Activated CD4-positive, alpha-beta T cell treated with anti-CD3 and anti-CD28 coated beads, Interleukin-2, amount 50 U/mL, for 24 hours (primary cell): ENCODE data around the gene SEMA4B.

Source experiments
- DNase-seq, 2 donors: peaks; one replicate each; pipeline ENCODE4 v3.0.0-alpha.2; 2020; ENCODE audit warnings: low read depth in 1 of 2, low spot score in 1 of 2

Gene SEMA4B

GRCh38 chr15:90205050-90205848, 4.1 kb downstream of the SEMA4B start:
- DNase-seq, result no peak

DNA sequence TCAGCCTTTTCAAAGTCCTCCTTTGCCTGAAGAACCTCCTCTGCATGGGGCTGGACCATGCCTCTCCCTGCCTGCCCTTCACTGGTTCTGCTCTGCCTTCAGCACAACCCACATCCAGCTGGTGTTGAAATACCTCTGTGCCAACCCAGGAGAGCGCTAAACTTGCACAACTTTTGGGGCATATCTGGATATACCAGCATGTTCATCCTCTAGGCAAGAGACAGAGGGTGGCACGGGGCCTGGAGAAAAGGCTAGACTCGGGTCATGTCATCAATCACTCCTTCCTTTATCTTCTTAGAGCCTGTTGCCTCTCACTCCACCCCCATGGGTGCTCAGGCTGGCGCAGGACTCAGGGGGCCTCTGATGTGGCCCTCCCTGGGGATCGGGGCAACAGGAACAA, 4.8 kb downstream of the SEMA4B start:
- no peak for DNase-seq

- no peak for DNase-seq
Observed at GRCh38 chr15:90207252-90207651, 6.1 kb downstream of the SEMA4B start.

- no peak for DNase-seq
Observed at GRCh38 chr15:90208356-90208755, 7.2 kb downstream of the SEMA4B start.

GRCh38 chr15:90209591-90209990, 8.5 kb downstream of the SEMA4B start:
- DNase-seq, result no peak

GRCh38 chr15:90210593-90210992, 9.5 kb downstream of the SEMA4B start:
- no peak for DNase-seq

DNA sequence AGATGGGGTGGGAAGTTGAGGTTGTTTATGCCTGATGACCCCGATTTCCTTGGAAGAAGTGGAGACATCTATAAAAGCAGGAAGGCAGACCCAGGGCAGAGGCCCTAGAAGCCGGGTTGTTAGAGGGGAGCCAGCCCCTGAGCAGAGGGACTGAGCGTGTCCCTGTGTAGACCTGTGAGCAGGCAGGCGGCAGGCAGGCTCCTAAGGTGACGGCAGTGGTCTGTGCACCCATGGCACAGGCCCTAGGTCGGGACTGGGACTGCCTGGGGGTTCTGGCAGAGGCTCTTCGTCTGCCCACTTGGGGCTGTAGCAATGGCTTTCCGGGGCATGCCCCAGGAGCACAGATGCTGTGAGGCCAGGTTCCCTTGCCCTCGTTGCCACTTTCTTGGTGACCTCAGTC, 9.9 kb downstream of the SEMA4B start:
- DNase-seq, result no peak

- no peak for DNase-seq
Observed at GRCh38 chr15:90211440-90212143, 10.5 kb downstream of the SEMA4B start.

DNA sequence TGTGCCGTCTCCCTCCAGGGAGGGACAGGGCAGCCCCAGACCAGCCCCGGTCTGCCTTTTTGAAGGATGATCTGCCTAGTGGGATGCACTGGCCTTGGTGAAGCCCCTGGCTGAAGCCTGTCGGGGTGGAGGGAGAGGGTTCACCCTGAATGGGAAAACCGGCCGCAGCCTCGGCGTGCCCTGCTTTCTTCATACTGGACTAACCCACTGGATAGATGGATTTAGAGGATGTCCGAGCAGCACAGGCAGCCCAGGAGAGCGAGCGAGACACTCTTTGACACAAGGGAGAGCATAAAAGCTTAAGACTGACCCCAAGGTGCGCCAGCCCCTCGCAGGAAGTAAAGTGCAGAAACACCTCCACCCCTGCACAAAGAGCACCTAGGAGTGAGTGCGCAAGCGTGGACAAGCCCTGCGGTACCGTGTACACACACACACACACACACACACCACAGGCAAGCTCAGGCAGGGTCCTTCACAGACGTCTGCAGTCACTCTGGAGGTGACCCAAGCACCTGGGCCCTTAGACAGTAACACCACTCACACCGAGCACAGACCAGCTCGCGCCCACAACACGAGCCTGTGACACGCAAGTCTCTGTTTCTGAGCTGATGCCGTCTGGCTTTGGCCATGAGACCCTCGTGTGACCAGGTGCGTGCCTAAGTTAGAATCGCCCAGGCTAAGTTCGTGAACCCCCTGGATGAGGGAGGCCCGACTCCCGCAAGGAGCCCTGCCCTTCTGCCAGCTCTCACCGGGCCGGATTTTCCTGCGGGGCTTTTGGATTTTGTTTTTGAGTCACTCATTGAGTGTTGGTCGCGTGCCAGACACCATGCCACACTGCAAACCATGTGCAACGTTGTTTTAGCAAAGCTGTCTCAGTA, 11.3 kb downstream of the SEMA4B start:
- DNase-seq, result no peak

DNA sequence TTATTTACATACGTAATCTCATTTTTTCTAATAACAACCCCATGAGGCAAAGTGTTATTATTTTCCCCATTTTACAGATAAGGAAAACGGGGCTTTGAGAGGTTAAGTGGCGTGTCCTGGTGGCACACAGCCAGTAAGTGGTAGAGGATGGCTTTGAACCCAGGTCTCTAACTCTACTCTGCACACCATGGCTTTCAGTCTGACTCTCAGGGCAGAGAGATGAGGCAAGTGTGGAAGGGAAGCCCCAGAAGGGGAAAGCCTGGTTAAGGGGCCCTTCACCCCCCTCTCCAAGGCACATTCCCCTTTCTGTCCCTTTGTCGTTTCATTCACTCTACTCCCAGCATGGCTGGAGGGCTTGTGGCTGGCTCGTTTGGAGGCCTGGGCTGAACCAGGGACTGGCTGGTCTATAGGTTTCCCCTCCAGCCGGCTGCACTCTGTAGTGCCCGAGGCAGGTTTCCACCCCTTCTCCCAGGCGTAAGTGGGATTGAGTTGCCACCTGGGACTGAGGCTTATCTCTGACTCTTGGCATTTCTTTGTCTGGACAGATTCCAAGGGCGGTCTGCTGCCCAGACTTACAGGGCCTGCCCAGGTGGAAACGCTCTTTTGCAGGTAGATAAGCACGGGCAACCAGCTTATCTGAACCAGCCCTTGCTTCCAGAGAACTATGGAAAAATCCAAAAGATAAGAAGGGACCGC, 12.1 kb downstream of the SEMA4B start:
- no peak for DNase-seq

- DNase-seq, result no peak
Observed at GRCh38 chr15:90213818-90214204, 12.7 kb downstream of the SEMA4B start.

GRCh38 chr15:90214553-90215196, 13.5 kb downstream of the SEMA4B start:
- DNase-seq, result no peak

DNA sequence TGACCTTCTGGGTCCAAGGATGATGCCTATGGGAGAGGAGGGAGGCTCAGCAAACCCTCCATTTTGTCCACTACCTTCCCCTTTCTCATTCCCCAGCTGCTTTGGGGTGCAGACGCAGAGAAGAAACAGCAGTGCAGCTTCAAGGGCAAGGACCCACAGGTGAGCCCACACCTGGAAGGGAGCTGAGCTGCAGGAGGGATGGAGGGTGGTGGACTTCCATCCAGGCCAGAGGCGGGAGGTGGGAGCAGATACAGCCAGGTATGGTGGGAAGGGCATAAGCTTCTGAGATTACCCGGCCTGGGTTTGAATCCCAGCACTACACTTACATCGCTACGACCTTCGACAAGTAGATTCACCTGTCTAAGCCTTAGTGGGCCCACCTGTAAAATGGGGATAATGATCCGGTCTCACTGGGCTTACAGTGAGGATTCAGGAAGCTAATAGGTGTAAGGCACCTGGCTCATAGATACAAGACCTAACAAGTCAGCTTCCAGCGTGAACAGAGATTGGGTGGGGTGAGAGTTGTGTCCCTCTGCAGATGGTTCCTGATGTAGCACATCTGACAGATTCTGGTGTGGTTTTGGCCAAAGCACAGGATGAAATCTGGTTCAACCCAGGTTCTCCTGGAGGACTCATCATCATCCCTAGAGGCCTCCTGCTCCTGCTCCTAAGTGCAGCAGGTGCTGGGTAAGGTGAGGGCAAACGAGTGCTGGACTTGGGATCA, 16.7 kb downstream of the SEMA4B start:
- no peak for DNase-seq

DNA sequence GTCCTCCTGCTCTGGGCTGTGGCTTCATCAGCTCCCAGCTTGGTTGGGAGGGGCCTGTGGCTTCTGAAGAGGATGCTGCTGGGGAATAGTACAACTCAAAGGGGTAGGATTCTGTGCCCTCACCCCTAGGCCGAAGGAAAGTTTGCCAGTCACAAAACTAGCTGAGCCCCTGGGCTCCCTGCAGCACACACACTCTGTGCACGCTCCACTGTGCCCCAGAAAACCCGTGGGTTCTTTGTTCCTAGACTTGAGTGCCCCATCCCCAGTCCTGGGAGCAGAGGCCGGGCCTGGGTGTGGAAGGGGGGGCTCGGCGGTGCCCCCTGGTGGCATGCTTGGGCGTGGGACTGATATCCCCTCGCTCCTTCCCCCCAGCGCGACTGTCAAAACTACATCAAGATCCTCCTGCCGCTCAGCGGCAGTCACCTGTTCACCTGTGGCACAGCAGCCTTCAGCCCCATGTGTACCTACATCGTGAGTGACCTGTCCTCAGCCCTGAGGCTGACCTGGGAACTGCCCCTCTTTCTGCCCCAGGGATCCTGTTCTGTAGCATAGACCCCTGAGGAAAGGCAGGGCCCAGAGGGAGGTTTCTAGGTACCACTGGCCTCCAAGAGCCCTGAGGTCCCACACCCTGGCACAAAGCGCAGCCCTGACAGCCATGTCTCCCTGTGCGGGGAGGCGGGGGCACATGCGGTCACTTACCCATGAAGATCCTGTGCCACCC, 18.5 kb downstream of the SEMA4B start:
- DNase-seq, result peak in 1 of 2 donors; percentile 40

- no peak for DNase-seq
Observed at GRCh38 chr15:90221246-90221900, 20.2 kb downstream of the SEMA4B start.

DNA sequence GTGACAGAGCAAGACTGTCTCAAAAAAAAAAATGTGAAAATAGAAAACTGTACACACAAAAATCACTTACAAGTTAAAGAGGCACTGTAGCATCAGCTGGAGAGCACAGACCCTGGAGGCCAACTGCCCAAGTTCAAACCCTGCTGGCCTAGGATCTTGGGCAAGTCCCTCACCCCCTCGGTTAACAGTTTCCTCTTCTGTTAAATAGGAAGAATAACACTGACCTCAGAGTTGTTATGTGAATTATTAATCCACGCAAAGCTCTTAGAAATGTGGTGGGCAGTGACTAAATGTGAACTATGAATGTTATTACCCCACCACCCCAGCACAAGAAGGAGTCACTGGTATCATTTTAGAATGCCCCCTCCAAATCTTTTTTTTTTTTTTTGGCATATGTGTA, 21.4 kb downstream of the SEMA4B start:
- DNase-seq, result no peak

GRCh38 chr15:90223441-90224165, 22.5 kb downstream of the SEMA4B start:
- no peak for DNase-seq

- no peak for DNase-seq
Observed at GRCh38 chr15:90225047-90225446, 23.9 kb downstream of the SEMA4B start.
